SK-N-SH (cell line): ENCODE results near the gene FEM1C. TPM values are rescaled to one million over a fixed set of nuclear protein-coding genes. Genes with fewer than 3 reads are reported as not detected.

Experiments used
- CTCF ChIA-PET: fragments of 300-600, 350-600 bp; formaldehyde crosslinking; extraction: SDS; loops from one replicate; lab custom pipeline; 2021; lab: Yijun Ruan, JAX
- POLR2A ChIA-PET: fragments of 350-600 bp; sonication (Branson Sonifier 250); formaldehyde crosslinking; extraction: SDS; loops from one replicate; lab custom pipeline; 2020; ENCODE audit warnings: antibody characterized with exemption, inconsistent platforms; lab: Yijun Ruan, JAX
- DNase-seq: peaks from one replicate; pipeline ENCODE4 v3.0.0; 2012
- H2AFZ ChIP-seq: fragments of 200-600 bp; sonication (generic); 2 replicates; pipeline ENCODE4 v1.8.1; 2016; ENCODE audit warnings: antibody characterized with exemption, mild to moderate bottlenecking, low read depth
- H3F3A ChIP-seq: fragments of 200-600 bp; sonication (generic); replicated peaks from 2 replicates; pipeline ENCODE3; 2016; ENCODE audit warnings: antibody characterized with exemption, mild to moderate bottlenecking; ENCODE audit not compliant: insufficient read depth
- H3K27ac ChIP-seq, 2 experiments: fragments of 200-500 bp in 1 of 2; fragments of 200-600 bp in 1 of 2; sonication (Bioruptor generic) in 1 of 2; sonication (generic), shearing (Covaris generic) in 1 of 2; 2 replicates each; pipeline versions ENCODE4 v1.5.1 to v1.6.1; 2014 to 2016; ENCODE audit warnings: low read depth in 2 of 2, inconsistent platforms in 1 of 2, low read length in 1 of 2, mild to moderate bottlenecking in 1 of 2, mixed read lengths in 1 of 2
- H3K27me3 ChIP-seq: fragments of 200-600 bp; sonication (generic), shearing (Covaris generic); 2 replicates; pipeline ENCODE4 v1.6.1; 2016; ENCODE audit warnings: mixed run types; ENCODE audit not compliant: insufficient read depth
- H3K36me3 ChIP-seq, 2 experiments: fragments of 200-500 bp in 1 of 2; fragments of 200-600 bp in 1 of 2; sonication (Bioruptor generic) in 1 of 2; sonication (generic) in 1 of 2; replicated peaks in 1 of 2; 2 replicates each; pipeline versions ENCODE3 to v1.5.1; 2014 to 2016; ENCODE audit warnings: low read length in 1 of 2, mild to moderate bottlenecking in 1 of 2; ENCODE audit not compliant: insufficient read depth in 2 of 2, control insufficient read depth in 1 of 2
- H3K4me1 ChIP-seq, 2 experiments: fragments of 200-500 bp in 1 of 2; fragments of 200-600 bp in 1 of 2; sonication (Bioruptor generic) in 1 of 2; sonication (generic), shearing (Covaris generic) in 1 of 2; 2 replicates each; pipeline versions ENCODE4 v1.5.1 to v1.6.1; 2014 to 2016; ENCODE audit warnings: low read depth in 1 of 2, low read length in 1 of 2, mixed run types in 1 of 2; ENCODE audit not compliant: insufficient read depth in 2 of 2, control insufficient read depth in 1 of 2
- H3K4me2 ChIP-seq: fragments of 200-600 bp; sonication (generic), shearing (Covaris generic); 2 replicates; pipeline ENCODE4 v1.6.1; 2017; ENCODE audit warnings: mixed run types
- H3K4me3 ChIP-seq, 2 experiments: fragments of 200-500 bp in 1 of 2; fragments of 200-600 bp in 1 of 2; sonication (Bioruptor generic) in 1 of 2; sonication (generic), shearing (Covaris generic) in 1 of 2; 2 replicates each; pipeline versions ENCODE4 v1.5.1 to v1.8.1; 2014 to 2016; ENCODE audit warnings: low read depth in 2 of 2, inconsistent platforms in 1 of 2, low read length in 1 of 2, mild to moderate bottlenecking in 1 of 2, mixed read lengths in 1 of 2, moderate library complexity in 1 of 2
- H3K79me2 ChIP-seq: fragments of 200-600 bp; sonication (generic); 2 replicates; pipeline ENCODE4 v1.8.1; 2017; ENCODE audit warnings: mild to moderate bottlenecking; ENCODE audit not compliant: insufficient read depth
- H3K9ac ChIP-seq: fragments of 200-600 bp; sonication (generic); 2 replicates; pipeline ENCODE4 v1.6.1; 2017; ENCODE audit warnings: mixed run types
- H3K9me2 ChIP-seq: fragments of 200-600 bp; sonication (generic); 2 replicates; pipeline ENCODE4 v1.6.1; 2017; ENCODE audit warnings: mixed run types
- H3K9me3 ChIP-seq: fragments of 200-600 bp; sonication (generic); 2 replicates; pipeline ENCODE4 v1.6.1; 2017; ENCODE audit warnings: mixed run types, mild to moderate bottlenecking, moderate library complexity
- H4K20me1 ChIP-seq: fragments of 200-600 bp; sonication (generic); 2 replicates; pipeline ENCODE4 v1.6.1; 2017; ENCODE audit warnings: mild to moderate bottlenecking, mixed run types; ENCODE audit not compliant: insufficient read depth
- ELF1 ChIP-seq: IDR thresholded peaks from 2 replicates; pipeline ENCODE4 v1.4.0; 2012
- GABPA ChIP-seq: IDR thresholded peaks from 2 replicates; pipeline ENCODE4 v1.4.0; 2012; ENCODE audit warnings: low read depth, mild to moderate bottlenecking
- GATA2 ChIP-seq: sonication (generic); formaldehyde crosslinking; IDR thresholded peaks from 2 replicates; pipeline ENCODE4 v1.5.0; 2020; ENCODE audit warnings: mild to moderate bottlenecking, missing genetic modification reagents
- MEF2A ChIP-seq: IDR thresholded peaks from 2 replicates; pipeline ENCODE4 v1.4.0; 2012; ENCODE audit warnings: low read depth, borderline replicate concordance
- MXI1 ChIP-seq: IDR thresholded peaks from 2 replicates; pipeline ENCODE4 v1.6.1; 2012; ENCODE audit warnings: mild to moderate bottlenecking, low read depth, low read length, improper control_type of control experiment
- NFIC ChIP-seq: IDR thresholded peaks from 2 replicates; pipeline ENCODE4 v1.4.0; 2012; ENCODE audit warnings: borderline replicate concordance
- PBX3 ChIP-seq: IDR thresholded peaks from 2 replicates; pipeline ENCODE4; 2012
- RXRA ChIP-seq: IDR thresholded peaks from 2 replicates; pipeline ENCODE4 v1.4.0; 2012; ENCODE audit warnings: low read depth, mild to moderate bottlenecking, borderline replicate concordance
- SIN3A ChIP-seq: IDR thresholded peaks from 2 replicates; pipeline ENCODE4 v1.6.1; 2012; ENCODE audit warnings: low read depth, mild to moderate bottlenecking, low read length, moderate library complexity, borderline replicate concordance
- TCF12 ChIP-seq: IDR thresholded peaks from 2 replicates; pipeline ENCODE4 v1.4.0; 2012
- YY1 ChIP-seq: IDR thresholded peaks from 2 replicates; pipeline ENCODE4 v1.4.0; 2012; ENCODE audit warnings: low read depth, mild to moderate bottlenecking
- WGBS: methylation state at CpG from one replicate; pipeline ENCODE4 v1.1.6; 2017; ENCODE audit warnings: low lambda C conversion rate; 5-methylcytosine and 5-hydroxymethylcytosine counted together
- polyA plus RNA-seq, 3 experiments: library from polyadenylated mRNA; depleted of rRNA; stranded (reverse); fragments of >200 nt; gene quantifications; 2 replicates each; pipeline ENCODE4 v1.2.3, GENCODE V29; 2012
- TF ChIP-seq, protein P1 (sequence below): fragments of 150-350 bp; IDR thresholded peaks from 2 replicates; pipeline ENCODE4 v1.6.1; 2017; ENCODE audit warnings: antibody characterized with exemption, low read length, low read depth, borderline replicate concordance
- TF ChIP-seq, protein P2 (sequence below): IDR thresholded peaks from 2 replicates; pipeline ENCODE4 v1.4.0; 2012; ENCODE audit warnings: low read depth, borderline replicate concordance

Gene FEM1C
- polyA plus RNA-seq, 1 of the 3 experiments (the other 2 are of a cell fraction), result 2.8 TPM

- no peak for TF ChIP-seq ELF1
- TF ChIP-seq YY1, result no peak
- no peak for TF ChIP-seq MXI1
- TF ChIP-seq MEF2A, result no peak
- TF ChIP-seq, all 33 proteins: peak for 0
Measured at GRCh38 chr5:115571441-115571878, 26.9 kb upstream of the FEM1C start (continued).

- WGBS, result 61% methylated on average over 1 of the region's 1 CpG
- no peak overlapping the region for H3K4me3 ChIP-seq
- CTCF ChIA-PET, result interaction anchor here (0.7 to 3.4 kb wide), 2 partner anchors 259 to 422 kb away, joined by 3 to 26 read pairs; no protein-coding TSS in a partner anchor
Measured at GRCh38 chr5:115568668-115569067, 24.1 kb upstream of the FEM1C start.

More at GRCh38 chr5:115568668-115569067, 24.1 kb upstream of the FEM1C start:
- H2AFZ ChIP-seq, result no peak overlapping the region
- no peaks in the 10 kb centered on the region for H3K79me2 ChIP-seq
- no peak overlapping the region for H3K27ac ChIP-seq
- no peaks in the 10 kb centered on the region for H3K27me3 ChIP-seq
- peaks cover 8% of the 10 kb centered on the region for H3F3A ChIP-seq
- H3K36me3 ChIP-seq, result no peaks in the 10 kb centered on the region
- peaks cover 0 to 6% of the 10 kb centered on the region in 2 experiments; a peak in 1 of 4 replicates for H3K4me1 ChIP-seq
- H4K20me1 ChIP-seq, result no peaks in the 10 kb centered on the region
- no peaks in the 10 kb centered on the region for H3K9me2 ChIP-seq
- DNase-seq, result no peak
- no peak overlapping the region for H3K4me2 ChIP-seq
- H3K9me3 ChIP-seq, result no peaks in the 10 kb centered on the region
- POLR2A ChIA-PET, result no interaction called here
- H3K9ac ChIP-seq, result no peak overlapping the region
- TF ChIP-seq PBX3 (no peak), SIN3A (no peak), NFIC (no peak), ELF1 (no peak), GATA2 (CRISPR knock-in tag) (no peak), MEF2A (no peak), TCF12 (no peak), GABPA (no peak), RXRA (no peak)
- TF ChIP-seq, protein P1, sequence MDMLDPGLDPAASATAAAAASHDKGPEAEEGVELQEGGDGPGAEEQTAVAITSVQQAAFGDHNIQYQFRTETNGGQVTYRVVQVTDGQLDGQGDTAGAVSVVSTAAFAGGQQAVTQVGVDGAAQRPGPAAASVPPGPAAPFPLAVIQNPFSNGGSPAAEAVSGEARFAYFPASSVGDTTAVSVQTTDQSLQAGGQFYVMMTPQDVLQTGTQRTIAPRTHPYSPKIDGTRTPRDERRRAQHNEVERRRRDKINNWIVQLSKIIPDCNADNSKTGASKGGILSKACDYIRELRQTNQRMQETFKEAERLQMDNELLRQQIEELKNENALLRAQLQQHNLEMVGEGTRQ, result no peak
- TF ChIP-seq, protein P2, sequence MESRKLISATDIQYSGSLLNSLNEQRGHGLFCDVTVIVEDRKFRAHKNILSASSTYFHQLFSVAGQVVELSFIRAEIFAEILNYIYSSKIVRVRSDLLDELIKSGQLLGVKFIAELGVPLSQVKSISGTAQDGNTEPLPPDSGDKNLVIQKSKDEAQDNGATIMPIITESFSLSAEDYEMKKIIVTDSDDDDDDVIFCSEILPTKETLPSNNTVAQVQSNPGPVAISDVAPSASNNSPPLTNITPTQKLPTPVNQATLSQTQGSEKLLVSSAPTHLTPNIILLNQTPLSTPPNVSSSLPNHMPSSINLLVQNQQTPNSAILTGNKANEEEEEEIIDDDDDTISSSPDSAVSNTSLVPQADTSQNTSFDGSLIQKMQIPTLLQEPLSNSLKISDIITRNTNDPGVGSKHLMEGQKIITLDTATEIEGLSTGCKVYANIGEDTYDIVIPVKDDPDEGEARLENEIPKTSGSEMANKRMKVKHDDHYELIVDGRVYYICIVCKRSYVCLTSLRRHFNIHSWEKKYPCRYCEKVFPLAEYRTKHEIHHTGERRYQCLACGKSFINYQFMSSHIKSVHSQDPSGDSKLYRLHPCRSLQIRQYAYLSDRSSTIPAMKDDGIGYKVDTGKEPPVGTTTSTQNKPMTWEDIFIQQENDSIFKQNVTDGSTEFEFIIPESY, result no peak
- TF ChIP-seq, all 33 proteins: peak for 0
